Thoracic aorta (tissue), 2 donors: Measurements from ENCODE around the gene IQCM. TPM values are rescaled to one million over a fixed set of nuclear protein-coding genes. Genes with fewer than 3 reads are reported as not detected.

Experiments
- ATAC-seq: fragments of 150-250 bp; one replicate; pipeline ENCODE4 v1.8.0; 2017; ENCODE audit warnings: low read depth; ENCODE audit not compliant: insufficient number of reproducible peaks, low FRiP score
- DNase-seq: peaks from one replicate; pipeline ENCODE4 v3.0.0-alpha.2; 2020; ENCODE audit warnings: low spot score
- H3K27ac ChIP-seq, 2 donors: fragments of 200-600 bp; sonication (generic); 1 replicate in 1 of 2; 2 replicates in 1 of 2; pipeline ENCODE4 v1.5.1; 2016; ENCODE audit warnings: mild to moderate bottlenecking in 2 of 2, moderate library complexity in 2 of 2
- H3K27me3 ChIP-seq: fragments of 200-600 bp; sonication (generic); replicated peaks from 2 replicates; pipeline ENCODE4 v1.6.0; 2016; ENCODE audit warnings: mild to moderate bottlenecking; ENCODE audit not compliant: insufficient read depth
- H3K36me3 ChIP-seq: fragments of 200-600 bp; sonication (generic); one replicate; pipeline ENCODE4 v1.5.1; 2016
- H3K4me1 ChIP-seq, 2 donors: fragments of 200-600 bp; sonication (generic); 1 replicate in 1 of 2; 2 replicates in 1 of 2; pipeline versions ENCODE4 v1.5.1 to v1.6.0; 2016; ENCODE audit warnings: low read depth in 2 of 2, mild to moderate bottlenecking in 1 of 2; ENCODE audit not compliant: control insufficient read depth in 1 of 2
- H3K4me3 ChIP-seq: fragments of 200-600 bp; sonication (generic); 2 replicates; pipeline ENCODE4 v1.5.1; 2016; ENCODE audit warnings: mild to moderate bottlenecking
- H3K9me3 ChIP-seq: fragments of 200-600 bp; sonication (generic); 2 replicates; pipeline ENCODE4 v1.5.1; 2016
- total RNA-seq, 2 donors: library from RNA; depleted of rRNA; stranded (reverse); fragments of >200 nt; gene quantifications; one replicate each; pipeline versions ENCODE4 v1.1.0 to v1.2.3, GENCODE V29; 2016
- TF ChIP-seq, protein P1 (sequence below): fragments of 200-600 bp; sonication (generic); IDR thresholded peaks from one replicate; pipeline ENCODE4 v1.5.1; 2019; ENCODE audit warnings: antibody characterized with exemption

The IQCM gene
- total RNA-seq, 2 donors from 2014 or later = not detected

GRCh38 chr4:149353241-149353640 is 462.4 kb downstream of the IQCM start:
- DNase-seq = no peak
- TF ChIP-seq, protein P1, sequence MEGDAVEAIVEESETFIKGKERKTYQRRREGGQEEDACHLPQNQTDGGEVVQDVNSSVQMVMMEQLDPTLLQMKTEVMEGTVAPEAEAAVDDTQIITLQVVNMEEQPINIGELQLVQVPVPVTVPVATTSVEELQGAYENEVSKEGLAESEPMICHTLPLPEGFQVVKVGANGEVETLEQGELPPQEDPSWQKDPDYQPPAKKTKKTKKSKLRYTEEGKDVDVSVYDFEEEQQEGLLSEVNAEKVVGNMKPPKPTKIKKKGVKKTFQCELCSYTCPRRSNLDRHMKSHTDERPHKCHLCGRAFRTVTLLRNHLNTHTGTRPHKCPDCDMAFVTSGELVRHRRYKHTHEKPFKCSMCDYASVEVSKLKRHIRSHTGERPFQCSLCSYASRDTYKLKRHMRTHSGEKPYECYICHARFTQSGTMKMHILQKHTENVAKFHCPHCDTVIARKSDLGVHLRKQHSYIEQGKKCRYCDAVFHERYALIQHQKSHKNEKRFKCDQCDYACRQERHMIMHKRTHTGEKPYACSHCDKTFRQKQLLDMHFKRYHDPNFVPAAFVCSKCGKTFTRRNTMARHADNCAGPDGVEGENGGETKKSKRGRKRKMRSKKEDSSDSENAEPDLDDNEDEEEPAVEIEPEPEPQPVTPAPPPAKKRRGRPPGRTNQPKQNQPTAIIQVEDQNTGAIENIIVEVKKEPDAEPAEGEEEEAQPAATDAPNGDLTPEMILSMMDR = no peak
- H3K4me3 ChIP-seq = no peak overlapping the region

GRCh38 chr4:149349541-149349940 is 466.1 kb downstream of the IQCM start:
- TF ChIP-seq, protein P1 = no peak
- no peak for DNase-seq
- Histone ChIP-seq H3K9me3 (no peaks in the 10 kb centered on the region), H3K4me3 (no peak overlapping the region), H3K27ac (no peak overlapping the region), H3K4me1 (no peaks in the 10 kb centered on the region), H3K27me3 (no peaks in the 10 kb centered on the region), H3K36me3 (no peaks in the 10 kb centered on the region)
- no peak for ATAC-seq

More at GRCh38 chr4:149353241-149353640, 462.4 kb downstream of the IQCM start:
- Histone ChIP-seq H3K4me1 (no peaks in the 10 kb centered on the region), H3K36me3 (no peaks in the 10 kb centered on the region), H3K27me3 (no peaks in the 10 kb centered on the region), H3K9me3 (no peaks in the 10 kb centered on the region), H3K27ac (no peak overlapping the region)
- ATAC-seq = no peak

DNA sequence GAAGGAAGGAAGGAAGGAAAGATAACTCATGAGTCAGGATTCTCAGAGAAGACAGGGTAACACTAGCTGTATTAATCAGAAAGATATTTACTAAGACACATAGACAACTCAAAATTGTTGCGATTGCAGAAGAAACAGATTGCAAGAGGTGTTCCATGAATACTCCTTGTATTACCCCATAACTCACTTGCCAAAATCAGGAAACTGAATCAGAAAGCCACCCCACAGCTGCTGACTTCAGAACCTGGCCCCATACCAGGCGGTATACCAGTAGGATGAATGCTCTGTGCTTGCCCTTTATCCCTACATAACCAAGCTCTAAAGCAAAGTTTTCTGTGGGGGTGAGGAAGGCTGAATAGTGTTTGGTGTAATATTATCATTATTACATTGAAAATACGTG is 468.5 kb downstream of the IQCM start:
- DNase-seq (no peak), ATAC-seq (no peak)
- Histone ChIP-seq H3K4me1 (no peaks in the 10 kb centered on the region), H3K27ac (no peak overlapping the region), H3K4me3 (no peak overlapping the region), H3K9me3 (no peaks in the 10 kb centered on the region), H3K27me3 (no peaks in the 10 kb centered on the region), H3K36me3 (no peaks in the 10 kb centered on the region)
- TF ChIP-seq, protein P1 = no peak

- H3K27ac ChIP-seq = no peak overlapping the region
- TF ChIP-seq, protein P1 = no peak
- H3K4me1 ChIP-seq = no peaks in the 10 kb centered on the region
- DNase-seq = no peak
- no peak for ATAC-seq
- no peak overlapping the region for H3K4me3 ChIP-seq
- H3K9me3 ChIP-seq = no peaks in the 10 kb centered on the region
- no peaks in the 10 kb centered on the region for H3K27me3 ChIP-seq
- H3K36me3 ChIP-seq = no peaks in the 10 kb centered on the region
Observed at GRCh38 chr4:149345424-149345823, 470.2 kb downstream of the IQCM start.

DNA sequence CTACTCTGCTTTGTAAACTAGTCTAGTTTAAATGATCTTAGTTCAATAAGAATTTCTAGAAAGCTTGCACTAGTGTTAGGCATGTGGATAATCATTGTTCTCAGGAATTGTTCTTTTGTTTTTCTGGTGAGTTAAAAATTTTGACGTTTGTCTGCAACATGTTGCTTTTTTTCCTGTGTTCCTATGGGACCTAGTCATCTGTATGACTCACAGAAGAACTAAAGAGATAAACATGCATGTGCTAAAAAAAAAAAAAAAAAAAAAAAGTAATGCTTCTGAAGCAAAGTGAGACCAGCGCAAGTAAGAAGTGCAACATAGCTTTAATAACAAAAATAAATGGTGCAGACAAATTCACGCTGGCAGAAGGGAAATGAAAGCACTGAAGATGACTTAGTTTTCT is 471.2 kb downstream of the IQCM start:
- ATAC-seq (no peak), DNase-seq (no peak)
- Histone ChIP-seq H3K4me1 (no peaks in the 10 kb centered on the region), H3K9me3 (no peaks in the 10 kb centered on the region), H3K27me3 (no peaks in the 10 kb centered on the region), H3K36me3 (no peaks in the 10 kb centered on the region), H3K27ac (no peak overlapping the region), H3K4me3 (no peak overlapping the region)
- TF ChIP-seq, protein P1 = no peak
